Heart left ventricle (tissue), 16 donors: ENCODE data around the gene ZFR2. TPM values are rescaled to one million over a fixed set of nuclear protein-coding genes. Genes with fewer than 3 reads are reported as not detected.

Experiments
- ATAC-seq, 4 donors: fragments of 200-7000 bp; cut with Tn5 transposase; one replicate each; pipeline ENCODE4 v1.9.1; 2020 to 2022; ENCODE audit warnings: moderate library complexity in 4 of 4, mild to moderate bottlenecking in 3 of 4, moderate number of reproducible peaks in 1 of 4
- DNase-seq, 5 donors: peaks; one replicate each; pipeline ENCODE4 v3.0.0-alpha.2; 2020
- H3K27ac ChIP-seq, 12 donors: fragments of 200-600 bp; sonication (generic) in 4 of 12; one replicate each; pipeline versions ENCODE4 v1.5.0 to v1.8.0; 2016 to 2022; ENCODE audit warnings: mild to moderate bottlenecking in 2 of 12
- H3K27me3 ChIP-seq, 9 donors: fragments of 200-600 bp; sonication (generic) in 2 of 9; one replicate each; pipeline versions ENCODE4 v1.5.1 to v1.8.0; 2016 to 2022; ENCODE audit warnings: mild to moderate bottlenecking in 3 of 9
- H3K36me3 ChIP-seq, 9 donors: fragments of 200-600 bp; sonication (generic) in 2 of 9; one replicate each; pipeline versions ENCODE4 v1.5.0 to v1.8.0; 2018 to 2022; ENCODE audit warnings: mild to moderate bottlenecking in 2 of 9
- H3K4me1 ChIP-seq, 12 donors: fragments of 200-600 bp; sonication (generic) in 4 of 12; one replicate each; pipeline versions ENCODE4 v1.5.0 to v1.8.0; 2016 to 2022; ENCODE audit warnings: mild to moderate bottlenecking in 3 of 12
- H3K4me3 ChIP-seq, 12 donors: fragments of 200-600 bp; sonication (generic) in 4 of 12; one replicate each; pipeline versions ENCODE4 v1.5.0 to v1.8.0; 2017 to 2022; ENCODE audit warnings: mild to moderate bottlenecking in 9 of 12, moderate library complexity in 4 of 12
- H3K9me3 ChIP-seq, 12 donors: fragments of 200-600 bp; sonication (generic) in 4 of 12; one replicate each; pipeline versions ENCODE4 v1.5.0 to v1.8.0; 2016 to 2022; ENCODE audit warnings: mild to moderate bottlenecking in 1 of 12
- POLR2A ChIP-seq, 2 donors: fragments of 450-650 bp; IDR thresholded peaks; one replicate each; pipeline ENCODE4 v1.6.1; 2017; ENCODE audit warnings: antibody characterized with exemption in 2 of 2, mild to moderate bottlenecking in 2 of 2, moderate library complexity in 2 of 2
- WGBS, 4 donors: extraction: QIAGEN DNeasy Blood & Tissue Kit in 2 of 4; methylation state at CpG; one replicate each; pipeline versions ENCODE4 v1.1.5 to v1.1.7; 2013 to 2018; 5-methylcytosine and 5-hydroxymethylcytosine counted together
- intact Hi-C, 10 donors: fragments of 100-400 bp; cut with DNase I; formaldehyde crosslinking; loops; one replicate each; pipeline versions ENCODE4 v1.11.1 to v1.14.2; 2022
- polyA plus RNA-seq, 2 donors: library from polyadenylated mRNA; stranded (reverse); fragments of 200-250 nt; gene quantifications; one replicate each; pipeline ENCODE4 v1.2.3, GENCODE V29; 2013
- total RNA-seq, 9 donors: library from RNA; depleted of rRNA in 2 of 9; stranded (reverse); fragments of >200 nt in 2 of 9; fragmentation: NEBNext Ultra II Directional in 3 of 9; extraction: Animal tissue kit (Norgen Biotek cat#: 25700) in 3 of 9; gene quantifications; one replicate each; pipeline versions ENCODE4 v1.1.0 to v1.2.4, GENCODE V29; 2016 to 2023
- TF ChIP-seq, protein P1 (sequence below), 12 donors: fragments of 200-600 bp; sonication (generic) in 4 of 12; IDR thresholded peaks; one replicate each; pipeline versions ENCODE4 v1.5.0 to v1.8.0; 2018 to 2022; ENCODE audit warnings: antibody characterized with exemption in 12 of 12, mild to moderate bottlenecking in 5 of 12
- donor health status: ischemic (EF 13 %, LVEDD 7.1; RV severe dilation, severe dysfunction).
- donor health status: healthy with polysubstance abuse.
- donor health status: DM: no; HTN: yes; CAD: no.
- donor health status: DM: no; HTN: no; CAD: no.
- donor health status: ischemic (EF 25% LVEDD 6.9; RV normal size, moderate dysfunction).
- donor health status: ischemic (EF 25% LVEDD 5.7; RV mildly dilated, moderate dysfunction).
- donor health status: healthy.
- donor health status: DM: yes; HTN: yes; CAD: no.
- donor health status: ischemic (EF 35%, LVEDD 5.7; RV mildly dilated, moderate dysfunction).
- donor health status: nonischemic (EF 11% LVEDD 7.7; RV severe dilation, severe dysfunction).
- donor health status: DM: yes; HTN: yes; CAD: no.
- donor health status: PGD.
- donor health status: ischemic (EF 29% LVEDD 5.4; RV normal size, mild dysfunction).
- donor health status: nonischemic (EF 23%, LVEDD 6.1; RV moderate dilation, normal function).

The ZFR2 gene
- total and polyA plus RNA-seq, 11 donors, result 0.08 to 0.16 TPM; not detected in 9

DNA sequence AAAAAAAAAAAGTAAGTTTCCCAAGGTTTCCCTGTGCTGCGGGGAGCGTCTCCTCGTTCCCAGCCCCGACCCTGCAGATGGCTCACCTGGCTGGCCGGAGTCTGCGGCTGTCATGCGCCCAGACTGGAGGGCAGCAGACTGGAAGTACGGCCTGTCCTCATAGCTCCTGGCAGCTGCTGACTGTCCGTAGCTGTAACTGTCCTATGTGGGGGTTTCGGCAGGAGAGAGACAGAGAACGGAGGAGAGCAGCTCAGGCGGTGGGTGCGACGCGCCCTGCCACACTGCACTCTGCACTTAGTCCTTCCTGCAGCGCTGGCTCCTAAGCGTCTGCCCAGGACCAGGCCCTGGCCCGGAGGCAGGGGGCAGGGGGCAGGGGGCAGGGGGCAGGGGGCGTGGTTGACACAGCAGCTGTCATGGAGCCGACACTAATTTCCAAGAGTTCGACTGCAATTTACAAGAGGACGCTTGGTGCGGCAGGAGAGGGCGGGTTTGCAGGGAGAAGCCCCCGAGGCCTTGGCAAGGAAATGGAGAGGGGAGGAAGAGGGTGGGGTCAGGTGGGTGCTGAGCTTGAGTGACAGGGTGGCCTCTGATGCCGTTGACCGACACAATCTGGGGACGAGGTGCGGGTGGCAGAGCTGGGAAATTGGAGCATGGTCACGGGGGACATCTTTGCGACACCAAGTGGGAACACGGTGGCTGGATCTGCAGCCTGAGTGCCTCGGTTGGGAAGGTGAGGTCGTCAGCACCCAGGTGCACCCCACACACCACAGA, 35.1 kb downstream of the ZFR2 start:
- H3K9me3 ChIP-seq, result no peaks in the 10 kb centered on the region
- intact Hi-C loops, result no loop called here
- WGBS, 4 donors, result 61 to 65% (median 64%) methylated on average over 32 to 34 of the region's 34 CpGs
- no peak overlapping the region for H3K4me3 ChIP-seq
- DNase-seq, result no peak
- ATAC-seq, result no peak
- H3K27ac ChIP-seq, result no peak overlapping the region
- H3K27me3 ChIP-seq, result peaks cover 0 to 33% (median 5%) of the 10 kb centered on the region in 9 donors
- no peaks in the 10 kb centered on the region for H3K36me3 ChIP-seq
- TF ChIP-seq, protein P1, sequence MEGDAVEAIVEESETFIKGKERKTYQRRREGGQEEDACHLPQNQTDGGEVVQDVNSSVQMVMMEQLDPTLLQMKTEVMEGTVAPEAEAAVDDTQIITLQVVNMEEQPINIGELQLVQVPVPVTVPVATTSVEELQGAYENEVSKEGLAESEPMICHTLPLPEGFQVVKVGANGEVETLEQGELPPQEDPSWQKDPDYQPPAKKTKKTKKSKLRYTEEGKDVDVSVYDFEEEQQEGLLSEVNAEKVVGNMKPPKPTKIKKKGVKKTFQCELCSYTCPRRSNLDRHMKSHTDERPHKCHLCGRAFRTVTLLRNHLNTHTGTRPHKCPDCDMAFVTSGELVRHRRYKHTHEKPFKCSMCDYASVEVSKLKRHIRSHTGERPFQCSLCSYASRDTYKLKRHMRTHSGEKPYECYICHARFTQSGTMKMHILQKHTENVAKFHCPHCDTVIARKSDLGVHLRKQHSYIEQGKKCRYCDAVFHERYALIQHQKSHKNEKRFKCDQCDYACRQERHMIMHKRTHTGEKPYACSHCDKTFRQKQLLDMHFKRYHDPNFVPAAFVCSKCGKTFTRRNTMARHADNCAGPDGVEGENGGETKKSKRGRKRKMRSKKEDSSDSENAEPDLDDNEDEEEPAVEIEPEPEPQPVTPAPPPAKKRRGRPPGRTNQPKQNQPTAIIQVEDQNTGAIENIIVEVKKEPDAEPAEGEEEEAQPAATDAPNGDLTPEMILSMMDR (IDR thresholded peaks at IDR 0.05), result no peak
- TF ChIP-seq POLR2A (IDR thresholded peaks at IDR 0.05), result no peak
- no peaks in the 10 kb centered on the region for H3K4me1 ChIP-seq

DNA sequence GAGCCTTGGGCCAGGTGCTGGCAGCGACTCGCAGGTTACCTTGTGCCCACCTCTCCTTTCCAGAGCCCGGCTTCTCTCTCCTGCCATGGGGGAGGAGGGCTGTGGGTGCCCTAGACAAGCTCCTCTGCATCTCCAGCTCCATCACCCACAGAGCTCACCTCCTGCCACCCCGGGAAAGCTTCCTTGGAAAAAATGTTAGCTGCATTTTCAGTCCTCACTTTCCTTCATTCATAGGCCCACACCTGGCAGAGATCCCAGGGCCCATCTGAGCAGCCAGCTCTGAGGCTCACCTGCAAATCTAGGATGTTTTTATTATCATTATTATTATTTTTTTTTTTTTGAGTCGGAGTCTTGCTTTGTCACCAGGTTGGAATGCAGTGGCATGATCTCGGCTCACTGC, 36.8 kb downstream of the ZFR2 start:
- Histone ChIP-seq H3K4me3 (no peak overlapping the region), H3K4me1 (peaks cover 0 to 2% (median 0%) of the 10 kb centered on the region in 12 donors), H3K36me3 (no peaks in the 10 kb centered on the region), H3K9me3 (no peaks in the 10 kb centered on the region), H3K27ac (no peak overlapping the region), H3K27me3 (peaks cover 0 to 33% (median 5%) of the 10 kb centered on the region in 9 donors)
- intact Hi-C loops, result no loop called here
- ATAC-seq (no peak), DNase-seq (no peak)
- no peak for TF ChIP-seq POLR2A (IDR thresholded peaks at IDR 0.05)
- TF ChIP-seq, protein P1 (IDR thresholded peaks at IDR 0.05), result no peak
- 88 to 93% (median 90%) methylated on average over 4 to 6 of the region's 6 CpGs for WGBS, 4 donors

DNA sequence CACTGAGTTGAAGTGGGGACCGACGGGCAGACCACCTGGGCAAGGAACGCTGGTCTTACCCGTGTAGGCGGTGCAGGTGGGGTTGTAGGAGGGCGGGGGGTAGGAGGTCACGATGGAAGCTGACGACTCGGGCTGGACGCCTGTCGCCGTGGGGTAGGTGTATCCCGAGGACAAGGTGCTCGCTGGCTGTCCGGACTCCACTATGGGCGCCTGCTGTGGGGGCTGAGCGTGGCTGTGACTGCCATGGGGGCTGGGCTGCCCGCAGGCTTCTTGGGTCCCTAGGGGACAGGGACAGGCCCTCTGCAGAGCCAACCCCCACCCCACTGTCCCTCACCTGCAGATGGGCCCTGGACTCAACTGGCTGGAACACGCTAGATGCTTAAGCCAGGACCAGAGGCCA, 37.2 kb downstream of the ZFR2 start:
- TF ChIP-seq, protein P1 (IDR thresholded peaks at IDR 0.05), result no peak
- no peak for TF ChIP-seq POLR2A (IDR thresholded peaks at IDR 0.05)
- no peak overlapping the region for H3K4me3 ChIP-seq
- H3K36me3 ChIP-seq, result no peaks in the 10 kb centered on the region
- peaks cover 0 to 2% (median 0%) of the 10 kb centered on the region in 12 donors for H3K4me1 ChIP-seq
- ATAC-seq (no peak), DNase-seq (no peak)
- H3K27ac ChIP-seq, result no peak overlapping the region
- no peaks in the 10 kb centered on the region for H3K9me3 ChIP-seq
- 59 to 71% (median 64%) methylated on average over 9 to 19 of the region's 19 CpGs for WGBS, 4 donors
- H3K27me3 ChIP-seq, result peaks cover 0 to 33% (median 5%) of the 10 kb centered on the region in 9 donors
- intact Hi-C loops, result no loop called here

DNA sequence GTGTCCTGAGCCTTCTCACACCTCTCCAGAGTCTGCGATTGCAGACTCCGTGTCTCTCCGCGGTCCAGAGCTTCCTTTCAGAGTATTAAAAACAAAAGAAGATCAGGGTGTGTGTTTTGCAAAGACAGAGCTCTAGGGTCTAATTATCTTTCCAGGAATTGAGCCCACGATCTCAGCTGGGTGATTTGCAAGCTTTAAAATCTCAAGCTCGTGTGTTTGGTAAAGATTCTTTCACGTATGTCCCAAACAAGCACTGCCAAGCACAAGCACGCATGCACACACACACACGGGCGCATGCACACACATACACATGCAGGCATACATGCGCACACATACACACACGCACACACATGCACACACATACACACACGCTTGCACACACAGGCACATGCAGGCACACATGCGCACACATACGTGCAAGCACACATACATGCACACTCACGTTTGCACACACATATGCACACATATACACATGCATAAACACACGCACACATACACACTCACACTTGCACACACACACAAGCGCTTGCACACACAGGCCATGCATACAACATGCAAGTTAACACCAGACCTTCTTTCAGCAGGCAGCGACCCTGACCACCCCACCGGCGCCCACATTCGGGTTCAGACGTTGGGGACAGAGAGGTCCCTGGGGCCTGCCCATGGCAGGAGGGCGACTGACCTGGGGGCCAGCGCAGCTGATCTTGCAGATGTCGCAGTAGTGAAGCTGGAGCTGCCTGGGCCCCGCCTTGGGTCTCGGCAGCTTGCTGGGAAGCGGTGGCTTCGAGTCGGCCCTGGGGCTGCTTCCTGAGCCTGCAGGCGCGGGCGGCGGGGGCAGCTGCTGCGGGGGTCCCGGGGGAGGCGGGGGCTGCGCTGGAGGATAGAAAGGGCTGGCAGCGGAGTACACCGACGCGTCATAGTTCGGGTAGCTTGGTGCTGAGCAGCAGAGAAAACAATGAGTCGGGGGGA, 37.9 kb downstream of the ZFR2 start:
- intact Hi-C loops, result no loop called here
- Histone ChIP-seq H3K4me1 (peaks cover 0 to 2% (median 0%) of the 10 kb centered on the region in 12 donors), H3K27me3 (peaks cover 0 to 33% (median 5%) of the 10 kb centered on the region in 9 donors)

More for the DNA sequence above, 37.9 kb downstream of the ZFR2 start:
- TF ChIP-seq POLR2A (IDR thresholded peaks at IDR 0.05), result no peak
- TF ChIP-seq, protein P1 (IDR thresholded peaks at IDR 0.05), result no peak
- DNase-seq (no peak), ATAC-seq (no peak)
- H3K4me3 ChIP-seq, result no peak overlapping the region
- H3K36me3 ChIP-seq, result no peaks in the 10 kb centered on the region
- no peak overlapping the region for H3K27ac ChIP-seq
- no peaks in the 10 kb centered on the region for H3K9me3 ChIP-seq
- WGBS, 4 donors, result 47 to 64% (median 52%) methylated on average over 45 of the region's 45 CpGs
